GM18498 (cell line): Measurements from ENCODE around the gene MPZL2.
A peak's percentile ranks its signal among the peaks of the same experiment; 100 is the strongest.

Source experiments
- ATAC-seq: cut with Tn5 transposase; IDR thresholded peaks from one replicate; pipeline ENCODE4 v1.9.1; 2021; ENCODE audit warnings: mild to moderate bottlenecking, moderate library complexity; ENCODE audit not compliant: unreplicated experiment

Gene MPZL2

DNA sequence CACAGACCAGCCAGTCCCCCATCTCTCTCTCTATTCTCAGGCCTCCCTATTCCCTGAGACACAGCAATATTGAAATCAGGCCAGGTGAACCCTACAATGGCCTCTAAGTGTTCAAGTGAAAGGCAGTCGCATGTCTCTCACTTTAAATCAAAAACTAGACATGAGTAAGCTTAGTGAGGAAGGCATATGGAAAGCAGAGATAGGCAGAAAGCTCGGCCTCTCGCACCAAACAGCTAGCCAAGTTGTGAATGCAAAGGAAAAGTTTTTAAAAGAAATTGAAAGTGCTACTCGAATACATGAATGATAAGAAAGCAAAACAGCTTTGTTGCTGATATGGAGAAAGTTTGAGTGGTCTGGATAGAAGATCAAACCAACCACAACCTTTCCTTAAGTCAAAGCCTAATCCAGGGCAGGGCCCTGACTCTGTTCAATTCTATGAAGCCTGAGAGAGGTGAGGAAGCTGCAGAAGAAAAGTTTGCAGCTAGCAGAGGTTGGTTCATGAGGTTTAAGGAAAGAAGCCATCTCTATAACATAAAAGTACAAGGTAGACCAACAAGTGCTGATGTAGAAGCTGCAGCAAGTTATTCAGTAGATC is 19.8 kb upstream of the MPZL2 start:
- no peak for ATAC-seq

DNA sequence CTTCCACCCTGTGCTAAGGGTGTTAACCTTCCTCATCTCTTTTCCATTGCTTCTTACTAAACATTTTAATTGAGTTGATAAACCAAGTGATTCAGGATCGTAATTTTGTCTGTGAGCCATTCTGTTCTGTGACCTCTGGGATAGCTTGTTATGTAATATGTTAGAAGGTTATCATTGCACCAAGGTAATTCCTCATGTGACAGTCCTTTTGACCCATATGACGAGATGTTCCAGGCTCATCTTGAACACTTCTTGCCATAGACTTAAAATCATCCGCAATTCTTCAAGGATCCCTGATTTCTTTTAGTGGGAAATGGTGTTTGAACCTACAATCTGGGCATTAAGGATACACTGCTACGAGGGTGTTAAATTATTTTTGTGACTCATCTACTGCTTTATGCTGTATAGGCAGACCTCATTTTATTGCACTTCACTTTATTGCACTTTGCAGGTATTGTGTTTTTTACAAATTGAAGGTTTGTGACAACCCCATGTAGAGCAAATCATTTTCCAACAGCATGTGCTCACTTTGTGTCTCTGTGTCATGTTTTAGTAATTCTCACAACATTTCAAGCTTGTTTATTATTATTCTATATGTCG is 19.0 kb upstream of the MPZL2 start:
- no peak for ATAC-seq

DNA sequence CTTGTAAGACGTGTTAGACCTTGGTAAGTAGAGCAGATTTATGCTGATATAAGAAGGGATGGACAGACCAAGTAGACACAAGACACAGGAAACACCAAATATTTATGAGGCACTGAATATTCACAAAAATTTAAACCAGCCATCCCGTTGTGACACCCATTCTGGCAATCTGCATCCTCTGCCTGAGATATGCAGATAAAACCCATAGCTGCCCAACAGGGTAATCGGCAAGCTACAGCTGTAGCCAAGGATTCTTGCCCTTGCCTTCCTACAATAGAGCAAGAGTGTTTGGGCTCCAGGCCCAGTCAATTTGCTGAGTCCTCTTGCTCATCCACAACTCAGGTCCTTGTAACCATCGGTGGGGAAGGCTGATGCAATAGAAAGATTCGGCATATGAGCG is 18.5 kb upstream of the MPZL2 start:
- no peak for ATAC-seq

DNA sequence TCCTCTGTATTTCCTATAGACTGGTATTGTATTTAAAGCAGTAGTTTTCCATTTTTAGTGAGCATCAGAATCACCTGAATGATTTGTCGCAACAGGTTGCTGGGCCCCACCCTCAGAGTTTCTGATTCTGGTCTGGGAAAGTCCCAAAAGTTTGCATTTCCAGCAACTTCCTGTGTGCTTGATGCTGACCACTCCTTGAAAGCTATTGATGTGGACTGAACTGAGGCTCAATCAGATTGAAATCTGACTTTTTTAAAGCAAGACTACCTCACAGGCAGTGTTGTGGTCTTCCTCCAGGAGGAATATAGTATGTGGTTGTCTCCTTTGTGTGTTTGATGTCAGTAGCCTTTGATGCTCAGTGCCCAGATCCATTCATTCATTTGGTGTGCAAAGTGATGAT is 17.2 kb upstream of the MPZL2 start:
- no peak for ATAC-seq

DNA sequence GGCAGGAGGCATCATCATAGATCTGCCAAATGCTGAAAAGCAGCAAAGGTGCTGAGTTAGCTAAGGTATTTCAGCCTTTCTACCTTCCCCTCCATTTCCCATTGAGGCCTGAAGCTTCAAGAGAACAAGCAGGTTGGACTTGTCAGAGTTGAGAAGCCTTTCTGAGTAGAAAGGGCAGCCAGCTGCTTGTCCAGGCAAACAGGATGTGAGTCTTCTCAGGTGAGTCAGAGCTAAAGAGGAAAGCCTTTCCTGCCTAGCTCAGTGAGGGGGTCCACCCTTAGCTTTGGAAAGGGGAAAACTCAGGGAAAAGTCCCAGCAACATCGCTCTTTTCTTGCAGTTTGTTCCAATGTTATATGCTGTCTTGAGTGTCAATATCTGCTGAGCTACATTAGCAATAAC is 13.2 kb upstream of the MPZL2 start:
- no peak for ATAC-seq

DNA sequence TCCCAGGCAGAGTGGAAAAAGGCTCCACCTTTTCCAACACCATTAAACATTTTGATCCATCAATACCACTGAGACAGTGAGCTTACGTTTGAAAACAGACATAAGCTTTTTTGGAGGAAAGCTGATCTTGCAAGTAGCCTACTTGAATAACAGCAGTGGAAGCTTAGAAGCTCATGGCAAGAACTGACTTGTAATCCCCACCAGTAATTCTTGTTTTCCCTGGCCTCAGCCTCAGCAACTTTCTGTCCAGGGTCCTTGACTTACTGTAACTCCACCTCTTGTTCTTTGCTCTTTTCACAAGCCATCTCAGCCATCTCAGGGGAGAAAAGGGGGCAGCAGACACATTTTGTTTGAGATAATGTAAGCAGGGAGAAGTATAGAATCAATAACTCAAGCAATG is 12.3 kb upstream of the MPZL2 start:
- ATAC-seq, result no peak

DNA sequence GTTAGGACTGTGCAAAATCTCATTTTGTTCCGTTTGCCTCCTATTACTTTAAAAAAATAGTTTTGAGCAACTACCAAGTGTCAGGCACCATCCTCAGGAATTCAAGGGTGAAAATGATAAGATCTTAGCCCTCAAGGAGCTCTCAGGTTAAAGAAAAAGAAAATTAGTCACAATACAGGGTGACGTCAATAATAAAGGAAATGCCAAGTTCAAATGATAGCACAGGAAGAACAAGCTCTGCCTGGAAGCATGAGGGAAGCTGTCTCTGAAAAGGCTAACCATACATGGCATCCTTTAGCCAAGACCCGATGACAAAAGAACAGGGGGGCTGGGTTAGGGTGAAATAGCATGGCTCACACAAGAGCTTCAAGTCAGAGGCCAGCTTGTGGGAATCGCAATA is 11.1 kb upstream of the MPZL2 start:
- no peak for ATAC-seq

DNA sequence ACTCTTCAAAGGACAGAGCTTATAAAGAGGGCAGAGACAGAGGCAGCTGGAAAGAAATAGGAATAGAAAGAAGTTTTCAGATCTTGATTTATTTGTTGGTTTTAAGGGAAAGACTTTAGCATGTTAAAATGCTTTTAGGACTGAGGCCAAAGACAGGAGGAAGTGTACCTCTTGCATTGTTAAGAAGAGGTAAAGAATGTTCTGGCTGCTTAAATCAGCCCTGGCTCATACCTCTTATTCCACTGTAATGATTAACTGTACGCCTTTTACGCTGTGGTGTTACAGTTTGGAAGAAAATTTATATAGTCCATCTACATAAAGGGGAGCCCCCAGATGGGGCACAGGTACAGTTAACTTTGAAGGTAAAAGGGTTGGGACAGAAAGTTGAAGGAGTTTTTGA is 10.1 kb upstream of the MPZL2 start:
- no peak for ATAC-seq

DNA sequence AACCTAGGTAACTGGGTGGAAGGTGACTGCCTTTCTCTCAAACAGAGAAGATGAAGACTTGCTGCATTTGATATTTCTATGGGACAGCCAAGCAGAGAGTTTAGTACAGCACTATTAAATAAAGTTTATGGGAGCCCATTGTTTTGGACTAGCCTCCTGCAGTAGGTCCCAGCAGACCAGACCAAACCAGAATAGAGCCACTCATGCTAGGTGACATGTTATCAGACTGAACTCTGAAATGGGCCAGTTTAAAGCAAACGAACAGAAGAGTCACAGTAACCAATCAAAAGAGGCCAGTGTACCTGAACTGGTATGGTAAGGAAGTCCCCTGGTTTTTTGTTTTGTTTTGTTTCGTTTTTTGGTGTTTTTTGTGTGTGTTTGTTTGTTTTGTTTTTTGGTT is 7.9 kb upstream of the MPZL2 start:
- no peak for ATAC-seq

DNA sequence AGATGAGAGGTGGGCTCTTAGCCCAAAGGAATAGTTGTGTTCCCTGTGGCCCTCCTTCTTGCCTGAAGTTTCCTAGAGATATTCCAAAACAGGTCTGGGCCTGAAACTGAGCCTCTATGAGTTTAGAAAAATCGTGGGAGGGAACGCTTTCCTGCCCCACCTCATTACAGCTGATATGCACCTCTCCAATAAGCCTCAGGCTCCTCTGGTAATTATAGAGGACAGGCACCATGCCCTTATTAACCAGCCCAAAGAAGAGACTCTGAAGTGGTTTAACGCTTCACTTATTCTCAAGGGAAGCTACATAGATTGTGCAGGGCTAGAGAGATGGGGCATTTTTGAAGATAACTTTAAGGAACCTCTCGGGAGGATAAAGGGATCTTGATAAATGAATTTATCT is 3.4 kb upstream of the MPZL2 start:
- no peak for ATAC-seq

DNA sequence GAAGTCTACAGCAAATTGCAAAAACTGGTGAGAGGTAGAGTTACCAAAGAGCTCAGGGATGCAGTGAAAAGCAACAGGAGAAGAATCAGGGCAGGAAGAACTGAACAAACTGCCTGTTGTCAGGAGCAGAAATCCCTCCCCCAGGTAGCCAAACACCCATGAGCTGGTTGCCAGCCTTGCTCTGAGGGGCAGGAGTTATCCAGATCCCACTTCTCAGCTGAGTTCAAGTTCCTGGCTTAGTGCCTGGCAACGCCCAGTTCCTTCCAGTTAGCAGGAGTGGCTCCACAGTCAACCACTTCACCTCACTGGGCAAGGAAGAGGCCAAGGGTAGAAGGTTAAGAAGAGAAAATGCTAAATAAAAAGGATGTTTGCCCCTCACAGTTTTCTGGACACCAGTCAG is 1.9 kb upstream of the MPZL2 start:
- no peak for ATAC-seq

DNA sequence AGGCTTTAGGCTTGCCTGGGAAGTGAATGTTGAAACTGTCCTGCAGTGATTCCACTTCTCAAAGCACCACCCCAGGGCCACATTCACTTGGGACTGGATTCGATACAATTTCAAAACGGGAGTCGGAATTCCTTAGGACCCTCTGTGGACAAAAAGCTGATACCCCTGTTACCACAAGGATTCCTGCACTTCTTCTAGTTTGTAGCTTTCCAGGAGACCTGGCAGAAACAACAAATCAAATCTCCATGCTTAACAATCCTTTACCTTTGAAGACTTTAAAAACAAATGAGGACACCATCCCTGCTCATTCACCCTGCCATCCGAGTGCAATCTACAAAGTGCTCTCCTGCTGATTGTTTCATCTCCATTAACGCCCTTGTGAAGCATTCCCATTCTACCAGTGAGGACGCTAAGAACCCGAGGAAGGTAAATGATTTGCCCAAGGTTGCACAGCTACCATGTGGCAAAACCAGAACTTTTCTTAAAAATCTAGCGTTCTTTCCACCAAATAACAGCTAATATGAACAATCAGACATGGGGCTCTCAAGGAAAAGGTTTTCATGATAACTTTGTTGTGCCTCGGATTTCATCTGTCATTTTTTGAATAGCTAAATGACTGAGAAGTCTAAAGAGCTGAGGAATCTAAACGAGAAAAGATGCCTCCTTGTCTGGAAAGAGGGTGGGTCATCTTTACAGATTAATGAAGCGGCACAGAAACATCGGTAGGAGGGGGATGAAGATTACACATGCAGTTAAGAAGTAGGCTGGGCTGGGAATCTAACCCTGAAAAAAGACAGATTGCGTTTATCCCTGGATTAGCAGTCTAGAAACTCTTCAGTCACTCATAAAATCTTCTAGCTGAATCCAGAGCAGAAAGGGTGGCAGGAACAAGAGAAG is 720 bp upstream of the MPZL2 start:
- no peak for ATAC-seq

DNA sequence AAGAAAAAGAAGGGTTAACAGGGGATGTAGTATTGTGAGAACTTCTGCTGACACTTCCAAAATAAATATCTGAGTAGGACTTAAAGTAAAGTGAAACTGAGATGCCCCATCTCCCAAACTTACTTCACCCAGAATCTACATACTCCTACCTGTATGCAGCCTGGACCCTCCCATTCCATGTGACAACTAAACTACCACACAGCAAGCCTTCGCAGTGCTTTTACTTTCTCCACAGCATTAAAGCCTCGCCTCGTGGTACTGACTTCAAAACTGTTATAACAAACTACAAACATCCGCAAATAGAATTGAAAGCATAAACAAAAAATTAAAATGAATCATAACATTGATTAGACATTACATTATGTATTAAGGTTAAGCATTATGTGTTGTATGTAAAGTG is 985 bp downstream of the MPZL2 start:
- no peak for ATAC-seq

DNA sequence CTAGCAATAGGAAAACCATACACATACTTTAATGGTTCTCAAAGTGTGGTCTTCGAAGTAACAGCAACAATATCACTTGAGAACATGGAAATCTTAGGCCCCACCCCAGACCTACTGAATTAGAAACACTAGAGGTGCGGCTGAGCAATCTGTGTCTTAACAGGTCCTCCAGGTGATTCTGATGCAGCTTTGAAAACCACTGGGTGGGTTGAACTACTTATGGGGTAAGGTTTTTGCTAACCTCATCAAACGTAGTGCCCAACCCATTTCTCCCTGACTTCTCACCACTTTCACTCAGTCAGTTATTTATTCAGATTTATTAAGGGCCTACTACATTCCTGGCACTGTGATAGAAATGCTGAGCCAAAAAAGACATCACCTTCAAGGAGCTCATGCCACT is 3.7 kb downstream of the MPZL2 start:
- ATAC-seq, result no peak

DNA sequence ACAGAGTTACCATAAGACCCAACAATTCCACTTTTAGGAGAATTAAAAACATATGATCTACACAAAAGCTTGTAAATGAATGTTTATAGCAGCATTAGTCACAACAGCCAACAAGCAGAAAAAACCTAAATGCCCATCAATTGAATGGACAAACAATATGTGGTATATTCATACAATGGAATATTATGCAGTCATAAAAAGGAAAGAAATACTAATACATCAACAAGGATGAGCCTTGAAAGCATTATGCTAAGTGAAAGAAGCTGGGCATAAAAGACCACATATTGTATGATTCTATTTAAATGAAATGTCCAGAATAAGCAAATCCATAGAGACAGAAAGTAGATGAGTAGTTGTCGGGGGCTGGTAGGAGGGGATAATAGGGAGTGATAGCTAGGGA is 5.0 kb downstream of the MPZL2 start:
- no peak for ATAC-seq

DNA sequence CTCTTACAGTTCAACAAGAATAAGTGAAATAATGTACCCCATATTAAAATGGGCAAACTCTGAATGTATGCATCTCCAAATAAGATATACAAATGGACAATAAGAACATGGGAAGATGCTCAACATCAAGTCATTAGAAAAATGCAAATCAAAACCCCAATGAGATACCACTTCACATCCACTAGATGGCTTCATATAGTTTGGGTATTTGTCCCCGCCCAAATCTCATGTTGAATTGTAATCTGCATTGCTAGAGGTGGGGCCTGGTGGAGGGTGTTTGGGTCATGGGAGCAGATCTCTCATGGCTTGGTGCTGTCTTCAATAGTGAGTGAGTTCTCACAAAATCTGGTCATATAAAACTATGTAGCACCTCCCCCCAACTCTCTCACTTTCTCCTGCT is 5.7 kb downstream of the MPZL2 start:
- ATAC-seq, result no peak

DNA sequence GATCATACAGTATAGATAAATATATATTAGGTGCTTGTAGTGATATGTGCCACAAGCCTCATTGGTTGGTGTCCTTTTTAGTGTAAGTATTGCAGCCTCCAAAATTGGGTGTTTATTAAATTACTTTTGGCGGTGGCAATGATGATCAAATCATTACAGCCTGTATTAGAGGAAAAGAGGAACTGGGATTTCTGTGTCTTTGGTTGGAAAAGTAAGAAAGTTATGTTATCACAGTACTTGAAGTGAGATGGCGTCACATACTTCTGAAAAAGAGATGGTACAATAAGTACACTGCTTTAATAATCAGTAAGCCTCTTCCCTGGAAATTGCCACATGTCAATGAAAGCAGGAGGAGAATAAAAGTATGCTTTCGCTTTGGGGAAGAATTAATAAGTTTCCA is 11.4 kb downstream of the MPZL2 start:
- peak; percentile 23 for ATAC-seq

DNA sequence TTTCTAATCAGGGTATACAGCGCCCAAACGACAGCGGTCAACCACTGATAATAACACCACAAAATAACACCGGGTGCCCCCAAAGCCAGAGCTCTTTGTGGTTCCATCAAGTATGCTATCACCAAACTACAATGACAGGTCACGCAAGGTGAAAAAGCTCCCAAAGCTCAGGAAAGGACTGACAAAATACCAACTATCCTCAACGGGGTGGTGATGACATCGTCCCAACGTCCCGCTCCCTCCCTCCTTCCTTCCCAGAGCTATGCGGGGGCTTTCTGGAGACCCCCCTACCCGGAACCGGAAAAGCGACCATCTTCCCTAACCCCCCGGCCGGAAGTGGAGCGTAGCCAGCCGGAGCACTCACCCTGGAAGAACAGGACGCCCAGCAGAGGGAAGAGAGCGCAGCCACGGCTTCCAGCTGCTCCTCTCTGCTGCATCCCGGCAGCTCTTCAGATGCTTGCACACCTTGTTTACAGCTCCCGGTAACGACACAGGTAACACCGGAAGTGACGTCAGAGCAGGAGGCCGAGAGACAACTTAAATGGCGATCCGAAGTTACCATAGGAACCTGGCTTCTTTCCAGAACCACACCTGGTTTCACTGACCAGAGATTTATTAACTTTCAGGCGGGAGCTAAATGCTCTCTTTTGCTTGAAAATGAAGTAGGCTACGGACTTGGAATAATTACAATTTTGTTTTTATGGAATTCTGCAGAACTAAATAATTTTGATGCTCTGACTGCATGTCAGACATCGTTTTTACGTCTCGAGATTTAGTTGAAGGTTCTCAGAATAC is 12.0 kb downstream of the MPZL2 start, which contains the start of gene MPZL3:
Gene MPZL3 (minus strand): TSS at position 508 of the 795 bp plus-strand sequence. CDS start 71 bp downstream, at position 437.
- ATAC-seq, result peak; percentile 81

DNA sequence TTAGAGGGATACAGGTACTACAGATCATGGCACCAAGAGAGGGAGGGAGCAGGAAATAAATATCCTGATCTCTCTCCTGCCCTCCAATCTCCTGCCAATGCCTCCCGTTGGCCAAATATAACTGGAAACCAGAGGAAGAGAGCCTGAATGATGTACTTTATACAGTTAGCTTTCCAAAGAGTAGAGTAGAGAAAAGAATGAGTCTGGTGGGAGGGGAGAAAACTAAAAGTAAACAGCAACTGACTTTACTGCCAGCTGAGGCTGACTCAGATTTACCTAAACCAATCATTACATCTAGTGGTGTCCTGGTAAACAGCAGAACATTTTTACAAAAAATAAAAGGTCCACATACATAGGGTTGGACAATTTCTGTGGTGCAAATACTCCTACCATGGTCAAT is 17.1 kb downstream of the MPZL2 start:
- no peak for ATAC-seq

DNA sequence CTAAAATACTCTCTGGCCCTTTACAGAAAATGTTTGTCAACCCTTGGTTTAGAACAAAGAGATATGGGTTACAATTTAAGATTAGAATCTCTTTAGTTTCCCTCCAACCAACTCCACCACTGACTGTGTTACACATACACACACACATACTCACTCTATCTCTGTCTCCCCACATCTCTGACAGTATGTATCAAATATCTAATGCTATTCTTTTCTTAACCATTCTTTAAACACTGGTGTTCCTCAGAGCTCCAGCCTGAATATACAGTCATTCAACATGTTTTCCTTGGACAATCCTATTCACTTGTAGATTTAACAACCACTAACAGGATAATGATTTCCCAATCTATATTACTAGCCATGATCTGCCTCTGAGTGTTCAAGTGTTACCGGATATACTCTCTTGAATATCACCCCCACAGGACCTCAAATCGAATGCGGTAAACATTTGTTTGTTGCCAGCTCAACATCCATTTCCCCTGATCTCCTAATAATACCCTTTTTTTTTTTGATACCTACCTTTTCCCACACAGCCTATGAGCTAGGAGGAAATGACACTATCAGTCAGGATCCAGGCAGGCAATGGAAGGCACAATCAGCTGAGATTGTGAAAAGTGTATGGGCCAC is 18.0 kb downstream of the MPZL2 start:
- ATAC-seq, result no peak
